HL-60/S4 treated with retinoic acid at 250 ng/mL for 4 days and 3 days (cell line): ENCODE data around the gene PRR14.

Experiments used
- in situ Hi-C: fragments of 300-500 bp; cut with MboI; formaldehyde crosslinking; loops from 2 replicates; pipeline ENCODE4 v1.7.0; 2022; ENCODE audit warnings: low sequenced_read_pairs

PRR14 gene

GRCh38 chr16:30658731-30659506 is 8.2 kb downstream of the PRR14 start:
- in situ Hi-C loops: no loop called here

GRCh38 chr16:30659507-30660423 is 9.0 kb downstream of the PRR14 start:
- in situ Hi-C loops: no loop called here

GRCh38 chr16:30660424-30661261 is 9.9 kb downstream of the PRR14 start:
- in situ Hi-C loops: no loop called here

GRCh38 chr16:30662449-30662848 is 11.7 kb downstream of the PRR14 start:
- in situ Hi-C loops: no loop called here

GRCh38 chr16:30663038-30663437 is 12.3 kb downstream of the PRR14 start:
- in situ Hi-C loops: no loop called here

- in situ Hi-C loops: no loop called here
Observed at GRCh38 chr16:30663820-30664219, 13.1 kb downstream of the PRR14 start.

GRCh38 chr16:30664616-30665109 is 13.9 kb downstream of the PRR14 start:
- in situ Hi-C loops: no loop called here

GRCh38 chr16:30665155-30665829 is 14.5 kb downstream of the PRR14 start:
- in situ Hi-C loops: no loop called here

GRCh38 chr16:30665830-30666190 is 15.1 kb downstream of the PRR14 start:
- in situ Hi-C loops: no loop called here

GRCh38 chr16:30666681-30667080 is 15.9 kb downstream of the PRR14 start:
- in situ Hi-C loops: no loop called here

GRCh38 chr16:30667361-30667905 is 16.7 kb downstream of the PRR14 start:
- in situ Hi-C loops: no loop called here

GRCh38 chr16:30668393-30668792 is 17.6 kb downstream of the PRR14 start:
- in situ Hi-C loops: no loop called here

GRCh38 chr16:30669026-30669902 is 18.5 kb downstream of the PRR14 start:
- in situ Hi-C loops: no loop called here

- in situ Hi-C loops: no loop called here
Observed at GRCh38 chr16:30669903-30670824, 19.4 kb downstream of the PRR14 start.

- in situ Hi-C loops: no loop called here
Observed at GRCh38 chr16:30675143-30675542, 24.4 kb downstream of the PRR14 start.

GRCh38 chr16:30677931-30678585 is 27.3 kb downstream of the PRR14 start:
- in situ Hi-C loops: no loop called here

GRCh38 chr16:30678586-30678970 is 27.8 kb downstream of the PRR14 start:
- in situ Hi-C loops: no loop called here

GRCh38 chr16:30680326-30680725 is 29.6 kb downstream of the PRR14 start:
- in situ Hi-C loops: no loop called here
